Measurements from ENCODE around the gene HOXD11.

GRCh38 chr2:176126929-176127773, 20.1 kb downstream of the HOXD11 start:
- TF ChIP-seq, protein P1, sequence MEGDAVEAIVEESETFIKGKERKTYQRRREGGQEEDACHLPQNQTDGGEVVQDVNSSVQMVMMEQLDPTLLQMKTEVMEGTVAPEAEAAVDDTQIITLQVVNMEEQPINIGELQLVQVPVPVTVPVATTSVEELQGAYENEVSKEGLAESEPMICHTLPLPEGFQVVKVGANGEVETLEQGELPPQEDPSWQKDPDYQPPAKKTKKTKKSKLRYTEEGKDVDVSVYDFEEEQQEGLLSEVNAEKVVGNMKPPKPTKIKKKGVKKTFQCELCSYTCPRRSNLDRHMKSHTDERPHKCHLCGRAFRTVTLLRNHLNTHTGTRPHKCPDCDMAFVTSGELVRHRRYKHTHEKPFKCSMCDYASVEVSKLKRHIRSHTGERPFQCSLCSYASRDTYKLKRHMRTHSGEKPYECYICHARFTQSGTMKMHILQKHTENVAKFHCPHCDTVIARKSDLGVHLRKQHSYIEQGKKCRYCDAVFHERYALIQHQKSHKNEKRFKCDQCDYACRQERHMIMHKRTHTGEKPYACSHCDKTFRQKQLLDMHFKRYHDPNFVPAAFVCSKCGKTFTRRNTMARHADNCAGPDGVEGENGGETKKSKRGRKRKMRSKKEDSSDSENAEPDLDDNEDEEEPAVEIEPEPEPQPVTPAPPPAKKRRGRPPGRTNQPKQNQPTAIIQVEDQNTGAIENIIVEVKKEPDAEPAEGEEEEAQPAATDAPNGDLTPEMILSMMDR (IDR thresholded peaks at IDR 0.05; ENCODE audit: low read depth, low read length): peak; percentile 84
- TF ChIP-seq EZH2phosphoT487 (IDR thresholded peaks at IDR 0.05; ENCODE audit: low read depth): no peak
